OCI-LY1 (cell line): Measurements from ENCODE around the gene ARL10.

Source experiments
- CTCF ChIP-seq: fragments of 200-600 bp; sonication (generic), shearing (Covaris generic); IDR thresholded peaks from 2 replicates; pipeline ENCODE4 v1.5.1; 2017; ENCODE audit warnings: mild to moderate bottlenecking, antibody characterized with exemption, low read length, moderate library complexity, mixed read lengths
- EZH2 ChIP-seq: fragments of 200-600 bp; sonication (generic), shearing (Covaris generic); IDR thresholded peaks from 2 replicates; pipeline ENCODE4 v1.8.0; 2017; ENCODE audit warnings: borderline replicate concordance, mixed run types, mild to moderate bottlenecking, antibody characterized with exemption, low read length, moderate library complexity, mixed read lengths

- TF ChIP-seq CTCF, result peak; percentile 43; the same call in 1 of the 2 replicates
- no peak for TF ChIP-seq EZH2
Measured at GRCh38 chr5:176319827-176320554, 45.3 kb upstream of the ARL10 start.
